Measurements from ENCODE around the gene PRRC1. TPM values are rescaled to one million over a fixed set of nuclear protein-coding genes. Genes with fewer than 3 reads are reported as not detected.

PRRC1 gene
- total and polyA plus RNA-seq, 3 donors from 2014 or later, result 32.2 to 53.6 (median 45.6) TPM

DNA sequence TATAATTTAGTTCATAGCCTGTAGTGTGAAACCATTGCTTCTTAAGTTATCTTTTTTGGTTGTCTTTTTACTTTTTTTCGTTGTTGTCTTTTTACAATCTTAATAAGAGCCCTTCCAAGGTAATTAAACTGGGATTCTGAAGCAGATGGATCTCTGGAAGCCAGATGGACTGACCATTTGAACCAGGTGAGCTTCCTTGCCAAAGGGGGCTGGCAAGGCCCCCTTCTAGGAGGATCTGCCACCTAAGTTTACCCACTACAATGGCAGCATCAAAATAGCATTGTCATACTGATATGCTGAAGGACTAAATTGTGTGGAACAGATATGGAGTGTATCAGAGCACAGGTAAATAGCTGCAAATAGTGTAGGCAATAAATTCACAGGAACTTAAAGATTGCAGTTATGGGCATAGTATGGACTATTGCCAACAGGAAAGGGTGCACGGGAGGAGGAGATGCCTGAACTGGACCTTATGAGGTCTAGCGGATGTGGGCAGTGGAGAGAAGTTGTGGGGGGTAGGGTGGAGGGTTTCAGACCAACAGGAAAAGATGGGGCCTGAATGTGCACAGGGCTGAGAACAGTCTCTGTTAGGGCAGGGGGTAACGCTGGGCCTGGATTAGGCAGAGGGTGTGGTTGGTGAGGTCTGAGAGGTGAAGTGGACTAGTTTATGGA, 69.9 kb downstream of the PRRC1 start:
- no peaks in the 10 kb centered on the region for H3K9me3 ChIP-seq
- no peaks in the 10 kb centered on the region for H3K4me1 ChIP-seq
- no peak overlapping the region for H3K27ac ChIP-seq
- TF ChIP-seq POLR2A (IDR thresholded peaks at IDR 0.05), result no peak
- TF ChIP-seq, protein P1, sequence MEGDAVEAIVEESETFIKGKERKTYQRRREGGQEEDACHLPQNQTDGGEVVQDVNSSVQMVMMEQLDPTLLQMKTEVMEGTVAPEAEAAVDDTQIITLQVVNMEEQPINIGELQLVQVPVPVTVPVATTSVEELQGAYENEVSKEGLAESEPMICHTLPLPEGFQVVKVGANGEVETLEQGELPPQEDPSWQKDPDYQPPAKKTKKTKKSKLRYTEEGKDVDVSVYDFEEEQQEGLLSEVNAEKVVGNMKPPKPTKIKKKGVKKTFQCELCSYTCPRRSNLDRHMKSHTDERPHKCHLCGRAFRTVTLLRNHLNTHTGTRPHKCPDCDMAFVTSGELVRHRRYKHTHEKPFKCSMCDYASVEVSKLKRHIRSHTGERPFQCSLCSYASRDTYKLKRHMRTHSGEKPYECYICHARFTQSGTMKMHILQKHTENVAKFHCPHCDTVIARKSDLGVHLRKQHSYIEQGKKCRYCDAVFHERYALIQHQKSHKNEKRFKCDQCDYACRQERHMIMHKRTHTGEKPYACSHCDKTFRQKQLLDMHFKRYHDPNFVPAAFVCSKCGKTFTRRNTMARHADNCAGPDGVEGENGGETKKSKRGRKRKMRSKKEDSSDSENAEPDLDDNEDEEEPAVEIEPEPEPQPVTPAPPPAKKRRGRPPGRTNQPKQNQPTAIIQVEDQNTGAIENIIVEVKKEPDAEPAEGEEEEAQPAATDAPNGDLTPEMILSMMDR (IDR thresholded peaks at IDR 0.05), result no peak
- DNase-seq, result no peak
- no peaks in the 10 kb centered on the region for H3K36me3 ChIP-seq (ENCODE audit: low read depth, missing control alignments)
- no peaks in the 10 kb centered on the region for H3K27me3 ChIP-seq
- no peak overlapping the region for H3K4me3 ChIP-seq
- intact Hi-C loops (cut with DNase I; ENCODE audit: low total_unique reads), result no loop called here
- 78 to 91% methylated on average over 4 of the region's 4 CpGs for WGBS, 2 donors

DNA sequence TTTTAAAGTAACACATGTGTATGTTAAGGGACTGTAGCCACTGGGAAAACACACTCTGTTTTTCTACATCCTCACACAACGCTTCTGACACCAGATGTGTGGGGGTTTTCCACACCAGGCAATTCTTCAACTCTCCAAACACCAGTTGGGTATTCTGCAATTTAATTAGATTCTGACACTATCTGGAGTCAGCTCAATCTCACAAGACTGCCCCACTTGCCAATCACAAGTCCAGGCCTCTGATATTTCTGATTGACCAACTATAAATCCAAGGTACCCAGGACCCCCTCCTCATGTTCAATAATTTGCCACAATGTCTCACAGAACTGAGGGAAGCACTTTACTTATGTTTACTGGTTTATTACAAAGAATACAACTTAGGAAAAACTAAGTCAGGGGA, 70.9 kb downstream of the PRRC1 start:
- Histone ChIP-seq H3K27me3 (no peaks in the 10 kb centered on the region), H3K27ac (no peak overlapping the region), H3K36me3 (ENCODE audit: low read depth, missing control alignments) (no peaks in the 10 kb centered on the region), H3K9me3 (no peaks in the 10 kb centered on the region), H3K4me3 (no peak overlapping the region), H3K4me1 (no peaks in the 10 kb centered on the region)
- intact Hi-C loops (cut with DNase I; ENCODE audit: low total_unique reads), result no loop called here
- no peak for TF ChIP-seq POLR2A (IDR thresholded peaks at IDR 0.05)
- TF ChIP-seq, protein P1 (IDR thresholded peaks at IDR 0.05), result no peak
- DNase-seq, result no peak
- 77 to 89% methylated on average over 1 of the region's 1 CpG for WGBS, 2 donors

DNA sequence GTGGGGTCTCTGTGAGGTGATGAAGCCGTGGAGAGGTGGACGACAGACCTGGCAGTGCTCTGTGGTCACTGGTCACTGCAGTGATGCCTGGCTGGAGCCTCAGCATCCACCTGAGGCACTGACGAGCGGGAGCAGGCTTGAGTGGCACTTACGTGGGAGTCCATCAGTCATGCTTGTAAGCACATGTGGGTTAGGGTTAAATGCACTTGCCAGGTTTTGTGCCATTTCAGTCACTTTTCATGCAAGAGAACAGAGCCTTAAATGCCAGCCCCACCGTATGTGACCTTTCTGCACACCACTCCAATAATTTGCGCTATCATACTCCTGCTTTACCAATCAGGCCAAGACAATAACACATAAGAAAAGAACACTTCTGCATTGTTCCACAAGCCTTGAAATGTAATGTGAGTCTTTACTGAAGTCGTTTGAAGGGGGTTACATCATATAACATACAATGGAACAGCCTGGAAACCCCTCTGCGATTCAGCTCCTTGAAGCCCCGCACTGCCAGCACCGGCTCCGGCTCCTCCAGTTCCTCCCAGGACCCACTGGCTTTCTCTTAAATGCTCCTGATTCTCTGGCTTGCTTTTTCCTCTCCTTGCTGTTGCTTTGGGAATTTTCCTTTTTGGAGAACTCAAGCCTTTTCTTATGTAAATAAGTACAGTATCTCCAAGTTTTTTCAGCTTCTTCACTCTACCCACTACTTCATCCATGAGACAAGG, 72.0 kb downstream of the PRRC1 start:
- no peak overlapping the region for H3K27ac ChIP-seq
- TF ChIP-seq POLR2A (IDR thresholded peaks at IDR 0.05), result no peak
- TF ChIP-seq, protein P1 (IDR thresholded peaks at IDR 0.05), result no peak
- no peaks in the 10 kb centered on the region for H3K27me3 ChIP-seq
- no peaks in the 10 kb centered on the region for H3K9me3 ChIP-seq
- H3K4me1 ChIP-seq, result no peaks in the 10 kb centered on the region
- no peak for DNase-seq
- 75 to 77% methylated on average over 12 of the region's 12 CpGs for WGBS, 2 donors
- no peak overlapping the region for H3K4me3 ChIP-seq
- no peaks in the 10 kb centered on the region for H3K36me3 ChIP-seq (ENCODE audit: low read depth, missing control alignments)
- intact Hi-C loops (cut with DNase I; ENCODE audit: low total_unique reads), result no loop called here

DNA sequence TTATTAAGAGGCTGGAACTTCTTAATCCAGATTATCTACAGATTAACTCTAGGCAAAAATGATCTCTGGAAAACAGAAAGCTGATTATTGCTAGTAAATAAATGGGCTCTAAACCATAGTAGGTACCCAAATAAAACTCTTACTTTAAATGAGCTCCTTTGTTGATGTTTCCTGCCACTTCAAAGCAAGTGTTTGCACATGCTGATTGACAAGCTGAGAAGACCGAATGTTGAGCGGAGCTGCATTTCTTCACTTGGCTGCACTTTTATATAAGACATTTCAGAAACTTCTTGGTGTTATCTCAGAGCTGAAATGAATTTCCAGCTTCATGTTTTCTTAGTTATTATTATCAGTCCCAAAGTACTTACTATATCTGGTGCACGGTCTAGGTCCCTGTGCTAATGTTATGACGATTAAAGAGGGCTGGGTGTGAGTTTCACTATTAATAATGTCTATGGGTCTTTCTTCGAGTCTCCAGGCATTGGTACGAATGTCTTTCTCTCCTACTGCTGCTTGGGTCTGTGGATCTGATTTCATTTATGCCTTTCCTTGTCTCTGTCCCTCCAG, 72.8 kb downstream of the PRRC1 start:
- Histone ChIP-seq H3K27me3 (no peaks in the 10 kb centered on the region), H3K4me1 (no peaks in the 10 kb centered on the region), H3K9me3 (no peaks in the 10 kb centered on the region), H3K4me3 (no peak overlapping the region), H3K36me3 (ENCODE audit: low read depth, missing control alignments) (no peaks in the 10 kb centered on the region), H3K27ac (no peak overlapping the region)
- no peak for DNase-seq
- 85 to 91% methylated on average over 6 of the region's 6 CpGs for WGBS, 2 donors
- intact Hi-C loops (cut with DNase I; ENCODE audit: low total_unique reads), result no loop called here
- TF ChIP-seq, protein P1 (IDR thresholded peaks at IDR 0.05), result no peak
- no peak for TF ChIP-seq POLR2A (IDR thresholded peaks at IDR 0.05)
